Muscle of leg (tissue), 11 donors: ENCODE data around the gene SPDEF. TPM values are rescaled to one million over a fixed set of nuclear protein-coding genes. Genes with fewer than 3 reads are reported as not detected.

Experiments used
- DNase-seq: peaks from one replicate; pipeline ENCODE4 v3.0.0; 2013
- H3K27ac ChIP-seq: one replicate; pipeline ENCODE4 v1.5.1; 2013; ENCODE audit warnings: mild to moderate bottlenecking, low read length, control low read depth
- H3K27me3 ChIP-seq: one replicate; pipeline ENCODE4 v1.6.1; 2013; ENCODE audit warnings: low read length; ENCODE audit not compliant: control insufficient read depth, insufficient read depth
- H3K36me3 ChIP-seq: one replicate; pipeline ENCODE4 v1.6.1; 2013; ENCODE audit warnings: low read length; ENCODE audit not compliant: control insufficient read depth, insufficient read depth
- H3K4me1 ChIP-seq: one replicate; pipeline ENCODE4 v1.6.1; 2013; ENCODE audit warnings: low read length; ENCODE audit not compliant: control insufficient read depth, insufficient read depth
- H3K4me3 ChIP-seq: one replicate; pipeline ENCODE4 v1.5.1; 2013; ENCODE audit warnings: low read length, control low read depth
- H3K9me3 ChIP-seq: replicated peaks from 2 replicates; pipeline ENCODE4 v1.6.1; 2013; ENCODE audit warnings: low read depth, low read length; ENCODE audit not compliant: control insufficient read depth
- WGBS: methylation state at CpG from one replicate; pipeline ENCODE4 v1.1.5; 2013; ENCODE audit warnings: missing lambda C conversion rate; ENCODE audit not compliant: insufficient coverage; 5-methylcytosine and 5-hydroxymethylcytosine counted together
- polyA plus RNA-seq, 8 donors: library from polyadenylated mRNA; unstranded; fragments of 120-200 nt; gene quantifications; one replicate each; pipeline versions ENCODE4 v1.2.1 to v1.2.3, GENCODE V29; 2013; ENCODE audit warnings: inconsistent platforms in 1 of 8, low replicate concordance in 1 of 8; ENCODE audit not compliant: insufficient read length in 8 of 8, insufficient read depth in 1 of 8
- total RNA-seq: library from RNA; stranded (reverse); fragments of 120-200 nt; gene quantifications from one replicate; pipeline ENCODE4 v1.2.4, GENCODE V29; 2013

Gene SPDEF
- total and polyA plus RNA-seq, 9 donors, result 0.04 to 0.28 (median 0.11) TPM; not detected in 3

DNA sequence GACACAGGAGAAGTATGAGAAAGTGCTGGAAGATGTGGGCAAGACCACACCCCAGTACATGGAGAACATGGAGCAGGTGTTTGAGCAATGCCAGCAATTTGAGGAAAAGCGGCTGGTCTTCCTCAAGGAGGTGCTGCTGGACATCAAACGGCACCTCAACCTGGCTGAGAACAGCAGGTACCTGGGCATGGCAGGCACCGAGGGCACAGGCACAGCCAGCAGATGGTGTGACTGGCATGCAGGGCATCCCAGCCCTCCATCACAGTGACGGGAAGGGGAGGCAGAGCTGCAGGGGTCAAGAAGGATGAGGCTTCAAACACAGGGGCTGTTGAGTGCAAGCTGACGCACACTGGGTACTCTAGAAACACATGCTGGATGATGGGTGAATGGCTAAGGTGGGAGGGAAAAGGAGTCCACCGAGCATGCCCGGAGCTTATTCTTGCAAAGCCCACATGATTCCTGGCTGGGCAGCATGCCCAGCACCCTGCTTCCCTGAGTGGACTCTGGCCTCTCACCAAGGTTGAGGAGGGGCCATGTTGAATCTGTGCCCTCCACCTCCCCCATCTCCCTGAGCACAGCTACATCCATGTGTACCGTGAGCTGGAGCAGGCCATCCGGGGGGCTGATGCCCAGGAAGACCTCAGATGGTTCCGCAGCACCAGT lies 26.3 kb downstream of the SPDEF start:
- H3K27ac ChIP-seq, result no peak overlapping the region
- H3K9me3 ChIP-seq, result no peaks in the 10 kb centered on the region
- no peaks in the 10 kb centered on the region for H3K27me3 ChIP-seq
- no peak overlapping the region for H3K4me3 ChIP-seq
- WGBS, result 69% methylated on average over 5 of the region's 10 CpGs
- no peaks in the 10 kb centered on the region for H3K36me3 ChIP-seq
- peaks cover 11% of the 10 kb centered on the region for H3K4me1 ChIP-seq
- DNase-seq, result no peak

DNA sequence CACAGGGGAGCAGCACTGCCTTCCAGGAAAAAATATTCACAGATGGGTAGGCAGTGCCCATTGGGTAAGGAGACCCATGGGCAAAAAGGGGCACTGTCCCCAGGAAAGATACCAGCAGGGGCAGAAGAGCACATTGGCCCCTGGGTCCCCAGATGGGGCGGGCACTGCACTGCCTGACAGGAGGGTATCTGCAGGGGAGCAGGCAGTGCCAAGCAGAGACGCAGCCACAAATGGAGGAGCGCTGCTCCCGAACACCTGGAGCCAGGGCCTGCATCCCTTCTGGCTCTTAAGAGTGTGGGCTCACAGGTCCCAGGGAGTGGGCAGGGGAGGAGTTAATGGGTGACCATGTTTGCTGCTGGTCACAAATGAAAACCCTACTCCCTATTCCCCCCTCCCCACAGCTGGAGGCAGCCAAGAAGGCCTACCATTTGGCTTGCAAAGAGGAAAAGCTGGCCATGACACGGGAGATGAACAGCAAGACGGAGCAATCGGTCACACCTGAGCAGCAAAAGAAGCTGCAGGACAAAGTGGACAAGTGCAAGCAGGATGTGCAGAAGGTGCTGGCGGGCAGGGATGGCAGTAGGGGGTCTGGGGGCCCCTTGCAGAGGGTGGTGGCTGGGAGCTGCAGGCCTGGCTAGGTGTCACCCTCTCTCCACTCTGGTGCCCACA lies 27.0 kb downstream of the SPDEF start:
- H3K36me3 ChIP-seq, result no peaks in the 10 kb centered on the region
- H3K4me1 ChIP-seq, result peaks cover 11% of the 10 kb centered on the region
- no peaks in the 10 kb centered on the region for H3K27me3 ChIP-seq
- no peak overlapping the region for H3K4me3 ChIP-seq
- DNase-seq, result no peak
- 73% methylated on average over 6 of the region's 8 CpGs for WGBS
- no peak overlapping the region for H3K27ac ChIP-seq
- H3K9me3 ChIP-seq, result no peaks in the 10 kb centered on the region

DNA sequence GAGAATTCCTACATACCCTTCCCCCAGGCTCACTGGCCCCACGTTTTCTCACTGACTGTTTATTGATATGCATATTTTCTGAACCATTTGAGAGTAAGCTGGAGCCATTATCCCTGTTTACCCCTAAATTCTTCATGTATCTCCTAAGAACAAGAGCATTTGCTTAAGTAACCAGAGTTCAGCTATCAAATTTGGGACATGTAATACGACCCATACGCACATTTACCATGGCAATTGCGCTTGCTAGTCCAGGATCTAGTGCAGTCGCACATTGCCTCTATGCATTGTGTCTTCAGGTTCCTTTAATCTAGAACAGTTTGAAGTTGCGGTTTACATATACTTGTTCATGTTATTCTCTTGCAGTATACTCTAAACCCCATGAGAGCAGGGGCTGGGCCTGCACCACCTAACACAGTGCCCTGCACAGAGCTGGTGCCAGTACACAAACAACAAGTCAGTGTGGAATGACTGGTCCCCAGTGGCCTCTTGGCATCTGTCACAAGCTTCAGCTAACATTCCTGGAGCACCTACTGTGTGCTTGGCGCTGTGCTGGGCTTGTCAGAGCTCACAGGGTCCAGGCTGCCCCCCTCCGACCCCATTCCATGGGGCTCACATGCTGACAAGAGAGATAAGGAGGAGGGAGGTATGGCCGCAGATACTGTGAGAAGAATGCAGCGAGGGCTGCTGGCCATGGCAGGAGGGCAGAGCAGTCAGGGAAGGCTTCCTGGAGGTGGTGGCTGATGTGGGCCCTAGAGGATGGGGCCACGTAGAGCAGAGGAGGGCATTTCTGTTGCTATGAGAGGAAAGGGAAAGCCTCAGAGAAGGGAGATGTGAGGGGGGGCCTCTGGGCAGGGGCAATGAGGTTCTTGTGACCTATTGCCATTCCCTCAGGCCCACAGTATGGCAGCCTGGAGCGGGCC lies 28.1 kb downstream of the SPDEF start:
- H3K4me3 ChIP-seq, result no peak overlapping the region
- H3K27me3 ChIP-seq, result no peaks in the 10 kb centered on the region
- H3K4me1 ChIP-seq, result peaks cover 11% of the 10 kb centered on the region
- H3K27ac ChIP-seq, result no peak overlapping the region
- no peaks in the 10 kb centered on the region for H3K9me3 ChIP-seq
- 76% methylated on average over 11 of the region's 12 CpGs for WGBS
- H3K36me3 ChIP-seq, result no peaks in the 10 kb centered on the region
- DNase-seq, result no peak

DNA sequence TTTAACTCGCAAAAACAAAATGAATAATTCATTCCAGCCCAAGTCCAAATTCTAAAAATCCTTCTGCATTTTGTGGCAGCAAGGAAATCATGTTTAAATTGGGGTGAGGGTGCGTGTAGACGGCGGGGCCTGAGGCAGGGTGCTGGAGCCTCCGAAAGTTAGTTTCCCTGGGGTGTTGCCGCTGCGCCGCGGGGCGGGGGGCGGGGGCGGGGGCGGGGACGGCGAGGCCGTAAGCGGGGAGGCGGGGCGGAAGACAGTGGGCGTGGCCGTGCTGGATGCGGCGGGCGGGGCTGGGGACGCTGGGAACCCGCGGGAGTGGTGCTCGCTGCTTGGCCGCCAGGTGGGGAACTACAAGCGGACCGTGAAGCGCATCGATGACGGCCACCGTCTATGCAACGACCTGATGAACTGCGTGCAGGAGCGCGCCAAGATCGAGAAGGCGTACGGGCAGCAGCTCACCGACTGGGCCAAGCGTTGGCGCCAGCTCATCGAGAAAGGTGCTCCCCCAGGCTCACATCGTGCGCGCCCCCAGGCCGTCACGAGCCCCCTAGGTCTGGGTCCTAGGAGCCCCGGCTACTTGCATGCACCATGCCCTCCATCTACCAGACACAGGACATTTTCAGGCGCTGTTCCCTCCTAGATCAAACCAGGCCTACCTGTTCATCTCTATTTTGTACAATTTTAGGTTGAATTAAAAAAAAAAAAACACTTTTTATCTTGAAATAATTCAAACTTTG lies 29.0 kb downstream of the SPDEF start:
- no peaks in the 10 kb centered on the region for H3K27me3 ChIP-seq
- peak overlapping the region; percentile 35 for H3K4me3 ChIP-seq
- peak; percentile 95 for DNase-seq
- no peaks in the 10 kb centered on the region for H3K9me3 ChIP-seq
- H3K27ac ChIP-seq, result no peak overlapping the region
- WGBS, result 1% methylated on average over 34 of the region's 53 CpGs
- H3K36me3 ChIP-seq, result no peaks in the 10 kb centered on the region
- peaks cover 9% of the 10 kb centered on the region for H3K4me1 ChIP-seq

DNA sequence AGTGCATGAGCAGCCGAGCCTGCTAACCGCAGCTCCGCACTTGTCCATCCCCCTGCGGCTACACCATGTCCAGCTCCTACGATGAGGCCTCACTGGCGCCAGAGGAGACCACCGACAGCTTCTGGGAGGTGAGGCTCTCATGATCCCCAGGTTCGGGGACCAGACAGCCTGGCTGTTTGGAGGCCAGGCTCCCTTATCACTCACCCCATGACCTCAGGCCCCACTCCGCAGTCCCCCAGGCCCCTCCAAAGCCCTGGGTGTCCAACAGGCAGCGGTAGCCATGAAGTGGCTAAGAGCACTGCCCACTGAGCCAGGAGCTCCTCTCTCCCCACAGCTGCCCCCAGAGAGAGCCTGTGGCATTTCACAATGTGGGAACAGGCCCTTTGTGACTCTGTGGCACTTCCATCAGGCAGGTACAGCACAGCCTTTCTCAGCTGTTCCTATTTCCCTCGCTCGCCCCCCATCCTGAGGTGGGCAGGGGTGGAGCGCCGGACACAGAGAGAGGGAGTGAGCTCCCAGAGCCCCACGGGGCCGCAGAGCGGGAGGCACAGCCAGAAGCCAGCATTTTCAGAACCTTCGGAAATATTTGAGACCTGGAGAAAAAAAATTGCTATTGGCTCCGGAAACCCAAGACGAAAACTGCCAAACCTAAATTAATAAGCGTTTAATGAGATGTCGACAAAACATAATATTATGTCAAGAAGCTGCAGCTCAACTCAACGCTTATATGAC lies 29.7 kb downstream of the SPDEF start:
- Histone ChIP-seq H3K27me3 (no peaks in the 10 kb centered on the region), H3K4me3 (peak overlapping the region; percentile 35), H3K4me1 (peaks cover 8% of the 10 kb centered on the region), H3K36me3 (no peaks in the 10 kb centered on the region), H3K27ac (no peak overlapping the region), H3K9me3 (no peaks in the 10 kb centered on the region)
- DNase-seq, result peak; percentile 54
- WGBS, result 56% methylated on average over 17 of the region's 23 CpGs

DNA sequence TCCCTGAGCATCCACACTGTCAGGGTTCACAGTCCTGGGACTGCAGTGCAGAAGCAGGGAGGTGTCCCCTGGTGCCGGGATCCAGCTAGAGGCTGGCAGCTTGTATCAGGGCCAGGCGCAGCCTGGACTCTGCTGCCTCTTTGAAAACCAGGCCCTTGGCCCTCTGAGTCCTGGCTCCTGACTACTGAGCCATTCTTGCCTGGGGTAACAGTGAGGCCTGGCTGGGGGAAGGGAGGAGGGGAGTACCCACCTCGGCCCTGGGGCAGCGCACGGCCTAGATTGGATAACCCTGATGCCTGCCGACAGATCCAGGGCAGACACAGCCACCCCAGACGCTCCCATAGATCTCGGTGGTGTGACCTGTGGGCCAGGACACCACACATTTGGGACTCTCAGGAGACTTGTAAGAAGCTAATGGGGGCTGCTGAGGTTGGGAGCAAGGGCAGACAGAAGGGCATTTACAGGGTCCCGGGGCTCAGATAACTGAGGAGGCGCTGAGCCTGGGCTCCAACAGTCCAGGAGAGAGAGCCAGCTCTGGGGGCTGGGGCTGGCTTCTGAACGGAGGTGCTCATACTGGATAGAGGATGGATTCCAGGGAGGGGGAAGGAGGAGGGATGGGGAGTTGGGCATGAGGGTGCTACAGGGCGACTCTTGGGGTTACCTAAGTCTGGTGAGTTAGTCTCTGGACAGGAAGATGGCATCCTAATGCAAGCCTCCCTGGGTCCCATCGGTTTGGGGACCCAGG lies 30.5 kb downstream of the SPDEF start:
- Histone ChIP-seq H3K9me3 (no peaks in the 10 kb centered on the region), H3K4me3 (no peak overlapping the region), H3K4me1 (peaks cover 8% of the 10 kb centered on the region), H3K27ac (no peak overlapping the region), H3K27me3 (no peaks in the 10 kb centered on the region), H3K36me3 (no peaks in the 10 kb centered on the region)
- DNase-seq, result no peak
- 77% methylated on average over 12 of the region's 13 CpGs for WGBS

DNA sequence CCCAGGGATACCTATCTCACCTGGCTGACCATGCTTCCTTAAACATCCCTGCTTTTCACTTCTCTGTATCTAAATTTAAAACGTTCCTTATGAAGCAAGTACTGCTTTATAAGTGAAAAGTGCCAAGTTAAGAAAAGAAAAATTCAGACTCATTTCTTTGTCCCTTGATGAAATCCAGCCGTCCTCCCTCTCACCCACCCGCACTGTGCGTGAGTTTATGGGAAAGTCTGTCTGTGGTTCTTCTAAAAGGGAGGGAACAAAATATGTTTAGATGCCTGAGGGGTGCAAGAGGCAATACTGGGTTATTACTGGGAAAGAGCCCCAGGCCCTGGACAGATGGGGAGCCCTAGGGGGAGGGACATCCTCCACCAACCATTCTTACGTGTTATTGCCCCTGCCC lies 31.2 kb downstream of the SPDEF start:
- Histone ChIP-seq H3K9me3 (no peaks in the 10 kb centered on the region), H3K36me3 (no peaks in the 10 kb centered on the region), H3K4me1 (peaks cover 8% of the 10 kb centered on the region), H3K27me3 (no peaks in the 10 kb centered on the region), H3K4me3 (no peak overlapping the region), H3K27ac (no peak overlapping the region)
- 100% methylated on average over 1 of the region's 5 CpGs for WGBS
- DNase-seq, result no peak

DNA sequence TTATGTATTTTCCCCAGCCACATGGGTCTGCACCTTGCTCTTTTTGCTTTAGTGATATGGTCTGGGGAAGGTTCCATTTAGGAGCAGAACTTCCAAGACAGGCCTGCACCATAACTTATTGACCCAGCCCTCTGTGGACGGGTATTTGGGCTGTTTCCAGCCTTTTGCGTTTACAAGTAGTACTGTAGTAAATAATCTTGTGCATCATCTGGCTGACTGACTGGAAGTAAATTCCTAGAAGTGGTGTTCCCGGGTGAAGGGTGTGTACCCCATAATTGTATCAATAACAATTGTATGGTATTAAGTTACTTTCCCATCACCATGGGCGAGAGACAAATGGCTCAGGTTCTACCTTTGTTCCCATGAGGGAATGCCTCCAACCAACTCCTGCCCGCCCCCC lies 31.6 kb downstream of the SPDEF start:
- no peaks in the 10 kb centered on the region for H3K27me3 ChIP-seq
- H3K36me3 ChIP-seq, result no peaks in the 10 kb centered on the region
- H3K4me3 ChIP-seq, result no peak overlapping the region
- H3K9me3 ChIP-seq, result no peaks in the 10 kb centered on the region
- no peak for DNase-seq
- H3K27ac ChIP-seq, result no peak overlapping the region
- H3K4me1 ChIP-seq, result peaks cover 8% of the 10 kb centered on the region
- no CpG with 5 or more reads among the region's 5 CpGs for WGBS
